AG04450 (cell line): ENCODE data around the gene VAC14. TPM values are rescaled to one million over a fixed set of nuclear protein-coding genes. Genes with fewer than 3 reads are reported as not detected.
A peak's percentile ranks its signal among the peaks of the same experiment; 100 is the strongest.

Source experiments
- CTCF ChIA-PET: fragments of 300-600, 350-600 bp; formaldehyde crosslinking; extraction: SDS; loops from one replicate; lab custom pipeline; 2022; ENCODE audit warnings: antibody characterized with exemption, inconsistent platforms; lab: Charles Lee
- POLR2A ChIA-PET: fragments of 350-600 bp; formaldehyde crosslinking; extraction: SDS; loops from one replicate; lab custom pipeline; 2021; ENCODE audit warnings: antibody characterized with exemption, inconsistent platforms; lab: Yijun Ruan, JAX
- DNase-seq: peaks from one replicate; pipeline ENCODE4 v3.0.0-alpha.2; 2011; ENCODE audit warnings: low read depth, low spot score
- H3K27ac ChIP-seq: one replicate; pipeline ENCODE4 v1.5.1; 2012; ENCODE audit warnings: low read depth, low read length, control low read depth
- H3K27me3 ChIP-seq: one replicate; pipeline ENCODE4 v1.6.0; 2012; ENCODE audit warnings: low read length; ENCODE audit not compliant: control insufficient read depth, insufficient read depth
- H3K4me3 ChIP-seq: 2 replicates; pipeline ENCODE4 v1.5.1; 2011; ENCODE audit warnings: mild to moderate bottlenecking, low read depth, low read length, control low read depth
- H3K9me3 ChIP-seq: 2 replicates; pipeline ENCODE4 v1.5.1; 2012; ENCODE audit warnings: low read length; ENCODE audit not compliant: control insufficient read depth, insufficient read depth
- CTCF ChIP-seq: IDR thresholded peaks from 2 replicates; pipeline ENCODE4 v1.5.1; 2011; ENCODE audit warnings: low read depth, low read length, control low read depth, inconsistent platforms
- polyA plus RNA-seq: library from polyadenylated mRNA; depleted of rRNA; stranded (reverse); fragments of >200 nt; gene quantifications from 2 replicates; pipeline ENCODE4 v1.2.3, GENCODE V29; 2011

Gene VAC14
- polyA plus RNA-seq, 1 experiment: 30.2 TPM

GRCh38 chr16:70663524-70664324 is 137.2 kb downstream of the VAC14 start:
- no peak overlapping the region for H3K27ac ChIP-seq
- H3K4me3 ChIP-seq: no peak overlapping the region
- POLR2A ChIA-PET: no interaction called here
- H3K27me3 ChIP-seq: no peaks in the 10 kb centered on the region
- no peak for DNase-seq
- CTCF ChIA-PET: interaction anchor here (2.2 kb wide), 1 partner anchor 107 kb away, joined by 13 read pairs; no protein-coding TSS in a partner anchor
- TF ChIP-seq CTCF: no peak
- H3K9me3 ChIP-seq: no peaks in the 10 kb centered on the region; the same call in 1 of the 2 replicates

GRCh38 chr16:70662991-70663523 is 137.9 kb downstream of the VAC14 start:
- no peak for TF ChIP-seq CTCF
- Histone ChIP-seq H3K27me3 (no peaks in the 10 kb centered on the region), H3K27ac (no peak overlapping the region), H3K9me3 (no peaks in the 10 kb centered on the region; the same call in 1 of the 2 replicates), H3K4me3 (no peak overlapping the region)
- ChIA-PET CTCF (interaction anchor here (2.2 kb wide), 1 partner anchor 108 kb away, joined by 13 read pairs; no protein-coding TSS in a partner anchor), POLR2A (interaction anchor here (0.6 to 1.0 kb wide), 3 partner anchors 14 to 108 kb away, joined by 3 to 6 read pairs (median 5); no protein-coding TSS in a partner anchor)
- no peak for DNase-seq

GRCh38 chr16:70661918-70662641 is 138.9 kb downstream of the VAC14 start:
- Histone ChIP-seq H3K27ac (peak overlapping the region; percentile 11), H3K4me3 (no peak overlapping the region), H3K9me3 (no peaks in the 10 kb centered on the region; the same call in 1 of the 2 replicates), H3K27me3 (no peaks in the 10 kb centered on the region)
- ChIA-PET POLR2A (interaction anchor here (0.6 to 1.0 kb wide), 3 partner anchors 14 to 109 kb away, joined by 3 to 6 read pairs (median 5); no protein-coding TSS in a partner anchor), CTCF (interaction anchor here (0.5 to 2.2 kb wide), 3 partner anchors 8 to 109 kb away, joined by 5 to 13 read pairs (median 7); no protein-coding TSS in a partner anchor)
- DNase-seq: no peak
- TF ChIP-seq CTCF: no peak

GRCh38 chr16:70661534-70661917 is 139.4 kb downstream of the VAC14 start:
- TF ChIP-seq CTCF: no peak
- Histone ChIP-seq H3K27me3 (no peaks in the 10 kb centered on the region), H3K9me3 (no peaks in the 10 kb centered on the region; the same call in 1 of the 2 replicates), H3K4me3 (no peak overlapping the region), H3K27ac (no peak overlapping the region)
- ChIA-PET POLR2A (no interaction called here), CTCF (interaction anchor here (0.5 to 2.2 kb wide), 3 partner anchors 8 to 109 kb away, joined by 5 to 13 read pairs (median 7); no protein-coding TSS in a partner anchor)
- DNase-seq: no peak
